GM12873 (cell line): ENCODE measurements around the gene GSX2.

ENCODE experiments used
- CTCF ChIP-seq: IDR thresholded peaks from 2 replicates; pipeline ENCODE4 v1.5.1; 2012; ENCODE audit warnings: low read depth, mild to moderate bottlenecking, moderate library complexity, low read length, control low read depth; ENCODE audit not compliant: insufficient read depth; ENCODE audit errors: missing control alignments

The GSX2 gene

DNA sequence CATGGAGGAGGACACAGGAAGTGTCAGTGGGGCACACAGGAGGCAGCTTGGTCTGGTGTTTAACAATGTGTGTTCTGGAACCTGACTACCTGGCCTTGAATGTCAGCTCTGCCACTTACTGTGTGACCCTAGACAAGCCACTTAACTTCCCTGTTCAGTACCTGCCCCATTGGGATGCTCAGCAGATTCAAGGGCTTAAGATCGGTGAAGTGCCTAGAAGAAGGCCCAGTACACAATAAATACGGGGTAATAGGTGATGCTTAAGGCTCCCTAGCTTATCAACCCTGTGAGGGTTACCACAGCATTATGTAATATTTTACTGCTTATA lies 33.9 kb upstream of the GSX2 start:
- no peak for TF ChIP-seq CTCF

- no peak for TF ChIP-seq CTCF
These were observed 33.2 kb upstream of the GSX2 start for GRCh38 chr4:54066718-54067129.

- TF ChIP-seq CTCF, result no peak
These were observed 32.8 kb upstream of the GSX2 start for GRCh38 chr4:54067166-54067565.

GRCh38 chr4:54073271-54073880 lies 26.6 kb upstream of the GSX2 start:
- TF ChIP-seq CTCF, result no peak

DNA sequence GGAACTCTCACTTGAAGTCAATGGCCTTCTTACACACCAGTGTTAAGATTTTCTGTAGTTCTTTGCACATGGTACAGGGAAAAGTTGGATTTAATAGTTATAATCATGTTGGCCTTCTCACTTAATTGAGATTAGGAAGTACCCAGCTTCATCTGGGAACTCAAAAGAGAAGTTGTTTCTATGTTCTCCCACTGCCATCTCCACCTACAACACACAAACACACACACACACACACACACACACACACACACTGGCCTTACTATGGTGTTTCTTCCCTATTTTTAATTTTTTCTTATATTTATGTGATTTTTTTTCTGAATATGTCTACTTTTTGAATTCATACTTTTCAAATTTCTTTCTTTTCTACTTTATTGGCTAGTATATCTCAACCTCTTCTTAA lies 25.6 kb upstream of the GSX2 start:
- no peak for TF ChIP-seq CTCF

- no peak for TF ChIP-seq CTCF
These were observed 23.3 kb upstream of the GSX2 start for GRCh38 chr4:54076673-54077072.

GRCh38 chr4:54077812-54078211 lies 22.2 kb upstream of the GSX2 start:
- no peak for TF ChIP-seq CTCF
